H1 (cell line): ENCODE measurements around the gene ACVR2B. TPM values are rescaled to one million over a fixed set of nuclear protein-coding genes. Genes with fewer than 3 reads are reported as not detected.

Experiments
- CTCF ChIA-PET: fragments of 300-600 bp; sonication (Branson Sonifier 250); formaldehyde crosslinking; loops from one replicate; lab custom pipeline; 2021; ENCODE audit not compliant: partially characterized antibody; lab: Charles Lee
- POLR2A ChIA-PET: fragments of 300-600 bp; sonication (Branson Sonifier 250); formaldehyde crosslinking; loops from one replicate; lab custom pipeline; 2021; ENCODE audit warnings: inconsistent platforms; ENCODE audit not compliant: partially characterized antibody; lab: Charles Lee
- DNase-seq, 2 experiments: peaks; one replicate each; pipeline versions ENCODE4 v3.0.0 to v3.0.0-alpha.2; 2010 to 2022; ENCODE audit warnings: low spot score in 2 of 2, low read depth in 1 of 2, mixed read lengths in 1 of 2
- FAIRE-seq: peaks from 2 replicates; lab custom pipeline; 2011; peaks lifted over from hg19 to GRCh38; lab: Jason Lieb, UNC
- H2AFZ ChIP-seq: 2 replicates; pipeline ENCODE4 v1.8.1; 2012; ENCODE audit warnings: low read length, inconsistent platforms
- H2AK5ac ChIP-seq: 2 replicates; pipeline ENCODE4 v1.6.1; 2013; ENCODE audit warnings: low read depth, low read length
- H2BK120ac ChIP-seq: replicated peaks from 2 replicates; pipeline ENCODE3; 2013; ENCODE audit warnings: low read depth, low read length, inconsistent platforms
- H2BK12ac ChIP-seq: 2 replicates; pipeline ENCODE4 v1.6.1; 2013; ENCODE audit warnings: low read depth, low read length
- H2BK15ac ChIP-seq: 2 replicates; pipeline ENCODE4 v1.6.1; 2013; ENCODE audit warnings: low read length
- H2BK20ac ChIP-seq: 2 replicates; pipeline ENCODE4 v1.6.1; 2013; ENCODE audit warnings: low read length
- H2BK5ac ChIP-seq: 2 replicates; pipeline ENCODE4 v1.6.1; 2013; ENCODE audit warnings: low read depth, low read length
- H3K14ac ChIP-seq: 2 replicates; pipeline ENCODE4 v1.6.1; 2013; ENCODE audit warnings: inconsistent platforms; ENCODE audit not compliant: insufficient read length
- H3K18ac ChIP-seq: 2 replicates; pipeline ENCODE4 v1.6.1; 2013; ENCODE audit warnings: low read length; ENCODE audit errors: extremely low read depth
- H3K23ac ChIP-seq: 2 replicates; pipeline ENCODE4 v1.6.1; 2013; ENCODE audit warnings: inconsistent platforms; ENCODE audit not compliant: insufficient read length
- H3K23me2 ChIP-seq: 2 replicates; pipeline ENCODE4 v1.6.1; 2013; ENCODE audit warnings: low read depth, low read length
- H3K27ac ChIP-seq: 2 replicates; pipeline ENCODE4 v1.6.1; 2011; ENCODE audit warnings: low read depth, low read length, inconsistent platforms
- H3K27me3 ChIP-seq, 4 experiments: replicated peaks in 1 of 4; 1 replicate in 1 of 4; 2 replicates in 3 of 4; pipeline versions ENCODE4 v1.6.1 to v1.8.1; 2011 to 2013; ENCODE audit warnings: low read length in 3 of 4, mild to moderate bottlenecking in 3 of 4, inconsistent platforms in 2 of 4, mixed read lengths in 2 of 4, moderate library complexity in 1 of 4; ENCODE audit not compliant: control insufficient read depth in 3 of 4, insufficient read depth in 3 of 4; ENCODE audit errors: extremely low read depth in 1 of 4
- H3K36me3 ChIP-seq, 4 experiments: 2 replicates each; pipeline versions ENCODE4 v1.6.1 to v1.8.1; 2011 to 2013; ENCODE audit warnings: mild to moderate bottlenecking in 4 of 4, low read length in 3 of 4, moderate library complexity in 2 of 4, control low read depth in 1 of 4, inconsistent platforms in 1 of 4; ENCODE audit not compliant: insufficient read depth in 4 of 4, control insufficient read depth in 2 of 4
- H3K4ac ChIP-seq: replicated peaks from 2 replicates; pipeline ENCODE3; 2013; ENCODE audit warnings: low read length, low read depth, mixed read lengths, inconsistent platforms; ENCODE audit not compliant: insufficient read length
- H3K4me1 ChIP-seq, 4 experiments: replicated peaks in 1 of 4; 1 replicate in 1 of 4; 2 replicates in 3 of 4; pipeline versions ENCODE4 v1.6.1 to v1.8.1; 2011 to 2013; ENCODE audit warnings: low read length in 3 of 4, inconsistent platforms in 2 of 4, mixed read lengths in 1 of 4; ENCODE audit not compliant: insufficient read depth in 4 of 4, control insufficient read depth in 3 of 4
- H3K4me2 ChIP-seq, 2 experiments: 2 replicates each; pipeline versions ENCODE4 v1.6.1 to v1.8.1; 2011 to 2013; ENCODE audit warnings: low read depth in 2 of 2, low read length in 2 of 2, control low read depth in 1 of 2, inconsistent platforms in 1 of 2, mild to moderate bottlenecking in 1 of 2; ENCODE audit not compliant: insufficient read depth in 1 of 2
- H3K4me3 ChIP-seq, 4 experiments: fragments of 200-600, 300-600 bp in 1 of 4; sonication (generic), shearing (Covaris generic), sonication (Bioruptor Twin) in 1 of 4; 2 replicates each; pipeline versions ENCODE4 v1.5.1 to v1.8.1; 2011 to 2016; ENCODE audit warnings: low read length in 4 of 4, low read depth in 3 of 4, control low read depth in 2 of 4, inconsistent platforms in 2 of 4, mild to moderate bottlenecking in 2 of 4, mixed read lengths in 1 of 4, moderate library complexity in 1 of 4; ENCODE audit not compliant: insufficient read depth in 2 of 4; ENCODE audit errors: extremely low read depth in 1 of 4
- H3K56ac ChIP-seq: replicated peaks from 2 replicates; pipeline ENCODE3; 2013; ENCODE audit warnings: low read depth, mild to moderate bottlenecking, mixed read lengths, low read length, inconsistent platforms; ENCODE audit not compliant: insufficient read length
- H3K79me1 ChIP-seq: 2 replicates; pipeline ENCODE4 v1.6.1; 2013; ENCODE audit warnings: low read depth, low read length, control low read depth
- H3K79me2 ChIP-seq, 2 experiments: 2 replicates each; pipeline versions ENCODE4 v1.6.1 to v1.8.1; 2012 to 2013; ENCODE audit warnings: low read length in 2 of 2, mild to moderate bottlenecking in 2 of 2, inconsistent platforms in 1 of 2; ENCODE audit not compliant: insufficient read depth in 2 of 2, control insufficient read depth in 1 of 2
- H3K9ac ChIP-seq, 4 experiments: replicated peaks in 1 of 4; 1 replicate in 1 of 4; 2 replicates in 3 of 4; pipeline versions ENCODE4 v1.6.1 to v1.8.1; 2011 to 2013; ENCODE audit warnings: low read depth in 3 of 4, low read length in 3 of 4, control low read depth in 2 of 4, mild to moderate bottlenecking in 2 of 4, moderate library complexity in 2 of 4, inconsistent platforms in 1 of 4; ENCODE audit errors: extremely low read depth in 1 of 4
- H3K9me3 ChIP-seq, 2 experiments: 2 replicates each; pipeline versions ENCODE4 v1.6.1 to v1.8.1; 2012 to 2013; ENCODE audit warnings: mild to moderate bottlenecking in 2 of 2, moderate library complexity in 2 of 2, control low read depth in 1 of 2, inconsistent platforms in 1 of 2, low read depth in 1 of 2, low read length in 1 of 2, mixed read lengths in 1 of 2; ENCODE audit not compliant: insufficient read depth in 2 of 2
- H4K20me1 ChIP-seq, 2 experiments: replicated peaks in 1 of 2; 2 replicates each; pipeline versions ENCODE3 to v1.8.1; 2011 to 2013; ENCODE audit warnings: inconsistent platforms in 2 of 2, low read length in 2 of 2, mild to moderate bottlenecking in 1 of 2; ENCODE audit not compliant: insufficient read depth in 2 of 2, control insufficient read depth in 1 of 2
- H4K5ac ChIP-seq: 2 replicates; pipeline ENCODE4 v1.6.1; 2013; ENCODE audit warnings: low read length, low read depth, mixed read lengths, inconsistent platforms; ENCODE audit not compliant: insufficient read length
- H4K8ac ChIP-seq: 2 replicates; pipeline ENCODE4 v1.8.0; 2013; ENCODE audit warnings: mild to moderate bottlenecking, moderate library complexity, low read length, inconsistent platforms; ENCODE audit not compliant: insufficient read depth; ENCODE audit errors: extremely low read depth
- H4K91ac ChIP-seq: replicated peaks from 2 replicates; pipeline ENCODE3; 2013; ENCODE audit warnings: low read length, mixed read lengths, inconsistent platforms; ENCODE audit not compliant: insufficient read length
- BACH1 ChIP-seq: IDR thresholded peaks from 2 replicates; pipeline ENCODE4 v1.6.1; 2012; ENCODE audit warnings: low read length, improper control_type of control experiment
- BCL11A ChIP-seq, 2 experiments: IDR thresholded peaks; one replicate each; pipeline ENCODE4 v1.6.1; 2011; ENCODE audit warnings: low read depth in 2 of 2, low read length in 2 of 2, mild to moderate bottlenecking in 2 of 2
- CBX5 ChIP-seq: fragments of 300-800, 300-1000 bp; sonication (generic); IDR thresholded peaks from 2 replicates; pipeline ENCODE4 v1.7.1; 2016; ENCODE audit warnings: antibody characterized with exemption, low read length, low read depth
- CHD2 ChIP-seq: IDR thresholded peaks from 2 replicates; pipeline ENCODE4 v1.6.1; 2012; ENCODE audit warnings: low read length, improper control_type of control experiment
- EGR1 ChIP-seq: IDR thresholded peaks from 2 replicates; pipeline ENCODE4 v1.6.1; 2011; ENCODE audit warnings: low read depth, low read length, borderline replicate concordance
- JUND ChIP-seq: IDR thresholded peaks from 2 replicates; pipeline ENCODE4 v1.6.1; 2011; ENCODE audit warnings: mild to moderate bottlenecking, improper control_type of control experiment, low read length
- KDM4A ChIP-seq: IDR thresholded peaks from one replicate; pipeline ENCODE4 v1.7.1; 2012; ENCODE audit warnings: low read depth, mild to moderate bottlenecking, moderate library complexity, low read length, inconsistent platforms; ENCODE audit not compliant: severe bottlenecking
- TAF1 ChIP-seq: IDR thresholded peaks from 2 replicates; pipeline ENCODE4 v1.6.1; 2011; ENCODE audit warnings: mild to moderate bottlenecking, low read depth, low read length
- TAF7 ChIP-seq: optimal IDR thresholded peaks from 2 replicates; pipeline ENCODE3; 2011; ENCODE audit warnings: low read depth, mild to moderate bottlenecking, inconsistent platforms, low read length, moderate library complexity, borderline replicate concordance
- USF2 ChIP-seq: IDR thresholded peaks from 2 replicates; pipeline ENCODE4 v1.6.1; 2011; ENCODE audit warnings: low read length, improper control_type of control experiment
- WGBS, 2 experiments: shearing (Covaris generic) in 1 of 2; methylation state at CpG; one replicate each; pipeline versions ENCODE4 v1.1.6 to v1.1.7; 2013 to 2015; ENCODE audit warnings: low lambda C conversion rate in 2 of 2, mixed read lengths in 2 of 2, inconsistent platforms in 1 of 2, low coverage in 1 of 2, missing lambda C conversion rate in 1 of 2; ENCODE audit not compliant: insufficient replicate concordance in 2 of 2, insufficient coverage in 1 of 2, insufficient read length in 1 of 2; ENCODE audit errors: extremely low coverage in 1 of 2, missing lambda C conversion rate in 1 of 2; 5-methylcytosine and 5-hydroxymethylcytosine counted together
- polyA plus RNA-seq, 7 experiments: library from polyadenylated mRNA; depleted of rRNA in 3 of 7; stranded (reverse) in 5 of 7; unstranded in 2 of 7; fragments of >200 nt in 5 of 7; fragments of 200-250 nt in 2 of 7; gene quantifications; 1 replicate in 5 of 7; 2 replicates in 1 of 7; 4 replicates in 1 of 7; pipeline versions ENCODE4 v1.2.1 to v1.2.3, GENCODE V29; 2011 to 2013; ENCODE audit warnings: missing spikeins in 2 of 7, mixed read lengths in 2 of 7
- total RNA-seq: library from RNA; stranded (reverse); fragmentation: NEBNext Ultra II Directional; extraction: Animal tissue kit (Norgen Biotek cat#: 25700); gene quantifications from 2 replicates; pipeline ENCODE4 v1.2.1, GENCODE V29; 2021
- TF ChIP-seq, protein P1 (sequence below): IDR thresholded peaks from 2 replicates; pipeline ENCODE4 v1.6.1; 2012; ENCODE audit warnings: low read length, inconsistent platforms

The ACVR2B gene
- total and polyA plus RNA-seq, 2 of the 8 experiments (the other 6 are each of a cell fraction or from before 2014, with no cell fraction given), result 24.7 to 109 TPM

GRCh38 chr3:38478901-38479300 is 25.2 kb downstream of the ACVR2B start:
- H2BK5ac ChIP-seq, result no peak overlapping the region
- ChIA-PET POLR2A (no interaction called here), CTCF (interaction anchor here (0.9 to 3.2 kb wide), 8 partner anchors 10 to 216 kb away, joined by 3 to 22 read pairs (median 6); partner anchors contain the start of gene XYLB)
- no peak overlapping the region for H3K27ac ChIP-seq
- H3K4me1 ChIP-seq, result no peaks in the 10 kb centered on the region; a peak in 2 of 7 replicates
- DNase-seq (no peak), FAIRE-seq (no peak)
- no peak overlapping the region for H3K18ac ChIP-seq
- no peak overlapping the region for H2BK120ac ChIP-seq
- H4K20me1 ChIP-seq, result peaks cover 17 to 31% of the 10 kb centered on the region in 2 experiments
- H4K5ac ChIP-seq, result no peak overlapping the region
- no peak overlapping the region for H2AK5ac ChIP-seq
- no peak overlapping the region for H2BK15ac ChIP-seq
- no peaks in the 10 kb centered on the region for H3K23me2 ChIP-seq
- TF ChIP-seq USF2 (no peak), BACH1 (no peak), EGR1 (no peak), BCL11A (IDR thresholded peaks at IDR 0.05; ENCODE audit: low read depth in 2 of 2, low read length in 2 of 2) (no peak), JUND (no peak), TAF1 (no peak), CHD2 (no peak), KDM4A (no peak), TAF7 (no peak), CBX5 (no peak)
- TF ChIP-seq, protein P1, sequence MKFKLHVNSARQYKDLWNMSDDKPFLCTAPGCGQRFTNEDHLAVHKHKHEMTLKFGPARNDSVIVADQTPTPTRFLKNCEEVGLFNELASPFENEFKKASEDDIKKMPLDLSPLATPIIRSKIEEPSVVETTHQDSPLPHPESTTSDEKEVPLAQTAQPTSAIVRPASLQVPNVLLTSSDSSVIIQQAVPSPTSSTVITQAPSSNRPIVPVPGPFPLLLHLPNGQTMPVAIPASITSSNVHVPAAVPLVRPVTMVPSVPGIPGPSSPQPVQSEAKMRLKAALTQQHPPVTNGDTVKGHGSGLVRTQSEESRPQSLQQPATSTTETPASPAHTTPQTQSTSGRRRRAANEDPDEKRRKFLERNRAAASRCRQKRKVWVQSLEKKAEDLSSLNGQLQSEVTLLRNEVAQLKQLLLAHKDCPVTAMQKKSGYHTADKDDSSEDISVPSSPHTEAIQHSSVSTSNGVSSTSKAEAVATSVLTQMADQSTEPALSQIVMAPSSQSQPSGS, result no peak
- no peak overlapping the region; the same call in 1 of the 2 replicates for H4K8ac ChIP-seq
- no peak overlapping the region for H4K91ac ChIP-seq
- no peaks in the 10 kb centered on the region for H3K27me3 ChIP-seq
- H3K56ac ChIP-seq, result no peak overlapping the region
- H3K14ac ChIP-seq, result no peak overlapping the region
- H3K4me2 ChIP-seq, result no peak overlapping the region
- no peaks in the 10 kb centered on the region for H3K9me3 ChIP-seq
- H2BK20ac ChIP-seq, result no peak overlapping the region
- no peak overlapping the region for H3K4me3 ChIP-seq
- H3K9ac ChIP-seq, result no peak overlapping the region
- H2AFZ ChIP-seq, result no peak overlapping the region
- no peak overlapping the region for H2BK12ac ChIP-seq
- H3K79me1 ChIP-seq, result peaks cover 35% of the 10 kb centered on the region
- peaks cover 7 to 39% of the 10 kb centered on the region in 2 experiments for H3K79me2 ChIP-seq
- H3K4ac ChIP-seq, result no peak overlapping the region
- peaks cover 29 to 53% (median 42%) of the 10 kb centered on the region in 4 experiments for H3K36me3 ChIP-seq
- WGBS, 2 experiments, result 88% methylated on average over 9 of the region's 9 CpGs; no CpG with 5 or more reads in 1 of the 2 experiments
- no peak overlapping the region for H3K23ac ChIP-seq
